GM23338 (cell line): Measurements from ENCODE around the gene TAF3. TPM values are rescaled to one million over a fixed set of nuclear protein-coding genes. Genes with fewer than 3 reads are reported as not detected.

Experiments
- ATAC-seq: fragments of 200-7000 bp; cut with Tn5 transposase; 3 replicates; pipeline ENCODE4 v1.9.1; 2020
- DNase-seq: peaks from one replicate; pipeline ENCODE4 v3.0.0-alpha.2; 2015; ENCODE audit warnings: low spot score
- H2AFZ ChIP-seq: fragments of 200-600 bp; sonication (generic); 2 replicates; pipeline ENCODE4 v1.8.0; 2016; ENCODE audit warnings: antibody characterized with exemption, mild to moderate bottlenecking, moderate library complexity
- H3F3A ChIP-seq: fragments of 200-600 bp; sonication (generic); replicated peaks from 2 replicates; pipeline ENCODE4 v1.8.0; 2017; ENCODE audit warnings: antibody characterized with exemption, mixed run types, low read depth
- H3K27ac ChIP-seq: fragments of 200-600 bp; sonication (generic); 2 replicates; pipeline ENCODE4 v1.6.1; 2016; ENCODE audit warnings: low read depth
- H3K27me3 ChIP-seq: fragments of 200-600 bp; sonication (generic); 2 replicates; pipeline ENCODE4 v1.8.0; 2016; ENCODE audit warnings: mild to moderate bottlenecking, mixed run types, moderate library complexity; ENCODE audit not compliant: insufficient read depth
- H3K36me3 ChIP-seq: fragments of 200-600 bp; sonication (generic); 2 replicates; pipeline ENCODE4 v1.8.0; 2016; ENCODE audit warnings: mild to moderate bottlenecking; ENCODE audit not compliant: insufficient read depth
- H3K4me1 ChIP-seq: fragments of 200-600 bp; sonication (generic); 2 replicates; pipeline ENCODE4 v1.8.0; 2016; ENCODE audit warnings: mild to moderate bottlenecking, moderate library complexity; ENCODE audit not compliant: insufficient read depth
- H3K4me2 ChIP-seq: fragments of 200-600 bp; sonication (generic); 2 replicates; pipeline ENCODE4 v1.7.1; 2017; ENCODE audit warnings: mixed run types
- H3K4me3 ChIP-seq: fragments of 200-600 bp; sonication (generic); 2 replicates; pipeline ENCODE4 v1.6.1; 2016; ENCODE audit warnings: mixed run types
- H3K79me2 ChIP-seq: fragments of 200-600 bp; sonication (generic); replicated peaks from 2 replicates; pipeline ENCODE4 v1.8.0; 2017; ENCODE audit warnings: mild to moderate bottlenecking; ENCODE audit not compliant: insufficient read depth
- H3K9me2 ChIP-seq: fragments of 200-600 bp; sonication (generic); 2 replicates; pipeline ENCODE4 v1.8.0; 2017; ENCODE audit not compliant: insufficient read depth
- H4K20me1 ChIP-seq: fragments of 200-600 bp; sonication (generic); replicated peaks from 2 replicates; pipeline ENCODE4 v1.8.0; 2017; ENCODE audit warnings: mild to moderate bottlenecking; ENCODE audit not compliant: insufficient read depth
- H3K27ac Mint-ChIP-seq: 2 replicates; pipeline ENCODE4 v1.8.0; 2020; ENCODE audit warnings: inconsistent platforms, mild to moderate bottlenecking, moderate library complexity, mixed read lengths
- H3K27me3 Mint-ChIP-seq: 3 replicates; pipeline ENCODE4 v1.8.0; 2022; ENCODE audit warnings: low read depth, mild to moderate bottlenecking, moderate library complexity, mixed read lengths, inconsistent platforms; ENCODE audit not compliant: insufficient read depth, poor library complexity
- H3K36me3 Mint-ChIP-seq: 3 replicates; pipeline ENCODE4 v1.8.0; 2021; ENCODE audit warnings: low read depth, mild to moderate bottlenecking, inconsistent platforms, moderate library complexity, mixed read lengths
- H3K4me1 Mint-ChIP-seq: 3 replicates; pipeline ENCODE4 v1.8.0; 2020; ENCODE audit warnings: mild to moderate bottlenecking, inconsistent platforms, mixed read lengths
- H3K4me3 Mint-ChIP-seq: 3 replicates; pipeline ENCODE4 v1.8.0; 2021; ENCODE audit warnings: moderate library complexity, mild to moderate bottlenecking, inconsistent platforms, mixed read lengths
- H3K9me3 Mint-ChIP-seq: 3 replicates; pipeline ENCODE4 v1.8.0; 2020; ENCODE audit warnings: moderate library complexity, mild to moderate bottlenecking, inconsistent platforms, mixed read lengths
- CREB1 ChIP-seq: fragments of 250-450 bp; sonication (Bioruptor Pico); IDR thresholded peaks from 2 replicates; pipeline ENCODE4 v1.5.0; 2020; ENCODE audit warnings: low read depth, mild to moderate bottlenecking, moderate library complexity
- CTCF ChIP-seq, 2 experiments: fragments of 200-600 bp in 1 of 2; sonication (generic) in 1 of 2; conservative IDR thresholded peaks; 2 replicates each; pipeline versions ENCODE4 v1.5.1 to v1.6.1; 2016 to 2017; ENCODE audit warnings: antibody characterized with exemption in 2 of 2, low read depth in 2 of 2, mild to moderate bottlenecking in 2 of 2, moderate library complexity in 1 of 2
- JUNB ChIP-seq: IDR thresholded peaks from one replicate; pipeline ENCODE4 v1.6.1; 2016; ENCODE audit warnings: antibody characterized with exemption; ENCODE audit not compliant: unreplicated experiment
- NANOG ChIP-seq: IDR thresholded peaks from 2 replicates; pipeline ENCODE4 v1.6.1; 2016; ENCODE audit warnings: antibody characterized with exemption, borderline replicate concordance
- POLR2AphosphoS5 ChIP-seq: IDR thresholded peaks from 2 replicates; pipeline ENCODE4 v1.6.1; 2016; ENCODE audit warnings: antibody characterized with exemption, low read depth
- STAT1 ChIP-seq: IDR thresholded peaks from one replicate; pipeline ENCODE4 v1.6.1; 2016; ENCODE audit warnings: antibody characterized with exemption; ENCODE audit not compliant: unreplicated experiment
- ZNF114 ChIP-seq: fragments of 250-450 bp; sonication (Bioruptor Pico); IDR thresholded peaks from 2 replicates; pipeline ENCODE4 v1.5.0; 2020; ENCODE audit warnings: mild to moderate bottlenecking, moderate library complexity
- ZNF331 ChIP-seq: fragments of 250-450 bp; sonication (Bioruptor Pico); IDR thresholded peaks from 2 replicates; pipeline ENCODE4 v1.5.0; 2020; ENCODE audit warnings: low read depth, mild to moderate bottlenecking, moderate library complexity
- ZNF462 ChIP-seq: fragments of 250-450 bp; sonication (Bioruptor Pico); IDR thresholded peaks from 2 replicates; pipeline ENCODE4 v1.5.0; 2020; ENCODE audit warnings: mild to moderate bottlenecking, moderate library complexity
- polyA plus RNA-seq: library from polyadenylated mRNA; unstranded; fragments of >200 nt; fragmentation: Nextera tagmentation; extraction: Ambion mirVana; gene quantifications from 2 replicates; pipeline ENCODE4 v1.2.1, GENCODE V29; 2016
- total RNA-seq: library from RNA; depleted of rRNA; stranded (reverse); fragments of >200 nt; shearing (Covaris generic); gene quantifications from 2 replicates; pipeline ENCODE4 v1.2.3, GENCODE V29; 2014

Gene TAF3
- total and polyA plus RNA-seq, 2 experiments from 2014 or later, result 6.4 to 15.2 TPM

DNA sequence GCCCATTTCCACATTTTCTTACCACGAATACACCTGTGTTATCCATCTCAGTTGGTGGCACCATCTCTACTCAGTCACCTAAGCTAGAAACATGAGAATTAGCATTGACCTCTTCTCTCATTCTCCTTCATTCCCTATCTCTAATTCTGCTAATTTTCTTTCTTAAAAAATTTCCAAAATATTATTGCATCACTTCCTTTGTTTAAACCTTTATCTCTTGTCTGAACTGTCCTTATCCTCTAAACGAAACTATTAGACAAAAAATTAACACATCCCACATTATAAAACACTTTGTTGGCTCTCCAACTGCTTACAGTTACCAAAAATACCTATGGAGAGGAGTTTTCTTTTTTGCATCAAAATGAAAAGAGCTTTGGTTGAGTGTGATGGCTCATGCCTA is 18.3 kb downstream of the TAF3 start:
- DNase-seq (no peak), ATAC-seq (no peak)
- H3K9me2 ChIP-seq, result no peaks in the 10 kb centered on the region
- Mint-ChIP-seq H3K27me3 (no peaks in the 10 kb centered on the region), H3K4me1 (no peaks in the 10 kb centered on the region), H3K27ac (no peak overlapping the region), H3K9me3 (no peaks in the 10 kb centered on the region), H3K36me3 (peaks cover 4% of the 10 kb centered on the region; the same call in 1 of the 3 replicates), H3K4me3 (no peak overlapping the region)
- no peak overlapping the region for H3K4me3 ChIP-seq
- no peaks in the 10 kb centered on the region for H3K27me3 ChIP-seq
- TF ChIP-seq ZNF114 (no peak), STAT1 (no peak), ZNF331 (CRISPR knock-in tag) (no peak), POLR2AphosphoS5 (no peak), JUNB (no peak), CREB1 (CRISPR knock-in tag) (no peak), CTCF (conservative IDR thresholded peaks at IDR 0.05; ENCODE audit: low read depth in 2 of 2) (no peak), ZNF462 (CRISPR knock-in tag) (no peak), NANOG (no peak)
- no peak overlapping the region for H3K27ac ChIP-seq
- H2AFZ ChIP-seq, result no peak overlapping the region
- H3F3A ChIP-seq, result no peaks in the 10 kb centered on the region
- H3K36me3 ChIP-seq, result no peaks in the 10 kb centered on the region
- no peak overlapping the region for H3K4me2 ChIP-seq
- peaks cover 11% of the 10 kb centered on the region; the same call in 1 of the 2 replicates for H4K20me1 ChIP-seq
- no peaks in the 10 kb centered on the region for H3K4me1 ChIP-seq
- H3K79me2 ChIP-seq, result peaks cover 49% of the 10 kb centered on the region
